Measurements from ENCODE around the gene GALE. TPM values are rescaled to one million over a fixed set of nuclear protein-coding genes. Genes with fewer than 3 reads are reported as not detected.
"Not testable (repeated sequence)": the region's sequence is repeated elsewhere in the genome, so short reads cannot be mapped to it uniquely, and the experiment has no call there.

GALE gene
- total RNA-seq, 1 experiment from 2014 or later, result 112 TPM

DNA sequence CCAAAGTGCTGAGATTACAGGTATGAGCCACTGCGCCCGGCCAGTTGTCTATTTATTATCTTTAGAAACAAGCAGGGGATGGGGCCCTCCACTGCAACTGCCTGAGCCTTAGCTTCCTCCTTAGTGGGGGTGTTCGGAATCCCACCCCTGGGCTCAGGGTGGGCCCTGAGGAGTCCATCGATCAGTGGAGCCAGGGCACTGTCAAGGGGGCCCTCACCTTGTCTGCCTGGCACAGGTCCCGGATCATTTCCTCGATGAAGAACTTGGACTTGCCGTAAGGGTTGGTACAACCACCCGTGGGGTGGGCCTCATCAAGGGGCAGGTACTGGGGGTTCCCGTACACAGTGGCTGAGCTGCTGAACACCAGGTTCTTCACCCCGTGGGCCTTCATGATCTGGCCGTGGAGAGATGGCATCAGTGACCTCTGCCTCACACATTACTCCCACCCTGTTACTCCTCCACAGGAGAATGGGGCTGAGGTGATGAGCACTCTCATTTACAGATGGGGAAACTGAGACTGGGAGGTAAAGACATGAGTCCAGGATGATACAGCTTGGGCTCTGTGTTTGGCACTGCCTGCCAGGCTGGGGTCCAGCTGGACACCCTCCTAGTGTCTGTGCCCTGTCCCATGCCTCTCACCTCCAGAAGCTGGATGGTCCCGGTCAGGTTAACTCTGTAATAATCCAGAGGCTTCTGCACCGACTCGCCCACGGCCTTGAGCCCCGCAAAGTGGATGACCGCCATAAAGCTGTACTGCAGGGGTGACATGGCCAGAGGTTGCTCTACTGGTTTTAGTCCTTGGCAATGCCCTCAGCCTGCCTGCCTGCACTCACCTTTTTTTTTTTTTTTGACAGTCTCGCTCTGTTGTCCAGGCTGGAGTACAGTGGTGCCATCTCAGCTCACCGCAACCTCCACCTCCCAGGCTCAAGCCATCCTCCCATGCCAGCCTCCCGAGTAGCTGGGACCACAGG lies 2.8 kb downstream of the GALE start:
- no peaks in the 10 kb centered on the region for H3K27me3 Mint-ChIP-seq (ENCODE audit: insufficient read depth, unreplicated experiment)
- no peak for DNase-seq (ENCODE audit: unreplicated experiment)
- H3K4me3 Mint-ChIP-seq (ENCODE audit: unreplicated experiment), result no peak overlapping the region
- no peaks in the 10 kb centered on the region for H3K9me3 Mint-ChIP-seq (ENCODE audit: unreplicated experiment)
- intact Hi-C loops (cut with micrococcal nuclease), result no loop called here
- no TSS peak for BruUV-seq (replicated peaks)
- peaks cover 57% of the 10 kb centered on the region for H3K36me3 Mint-ChIP-seq (ENCODE audit: insufficient read depth, unreplicated experiment)
- no peak overlapping the region for H3K27ac Mint-ChIP-seq (ENCODE audit: low read depth, unreplicated experiment)
- ChIA-PET POLR2A (interaction anchor here (1.4 to 17.8 kb wide), 5 partner anchors 9 to 242 kb away, joined by 7 to 395 read pairs (median 43); partner anchors contain the start of genes HMGCL, LYPLA2, PITHD1 and PNRC2), CTCF (interaction anchor here (0.6 to 2.3 kb wide), 7 partner anchors 13 to 159 kb away, joined by 3 to 10 read pairs (median 6); no protein-coding TSS in a partner anchor)
- TF ChIP-seq, protein P1, sequence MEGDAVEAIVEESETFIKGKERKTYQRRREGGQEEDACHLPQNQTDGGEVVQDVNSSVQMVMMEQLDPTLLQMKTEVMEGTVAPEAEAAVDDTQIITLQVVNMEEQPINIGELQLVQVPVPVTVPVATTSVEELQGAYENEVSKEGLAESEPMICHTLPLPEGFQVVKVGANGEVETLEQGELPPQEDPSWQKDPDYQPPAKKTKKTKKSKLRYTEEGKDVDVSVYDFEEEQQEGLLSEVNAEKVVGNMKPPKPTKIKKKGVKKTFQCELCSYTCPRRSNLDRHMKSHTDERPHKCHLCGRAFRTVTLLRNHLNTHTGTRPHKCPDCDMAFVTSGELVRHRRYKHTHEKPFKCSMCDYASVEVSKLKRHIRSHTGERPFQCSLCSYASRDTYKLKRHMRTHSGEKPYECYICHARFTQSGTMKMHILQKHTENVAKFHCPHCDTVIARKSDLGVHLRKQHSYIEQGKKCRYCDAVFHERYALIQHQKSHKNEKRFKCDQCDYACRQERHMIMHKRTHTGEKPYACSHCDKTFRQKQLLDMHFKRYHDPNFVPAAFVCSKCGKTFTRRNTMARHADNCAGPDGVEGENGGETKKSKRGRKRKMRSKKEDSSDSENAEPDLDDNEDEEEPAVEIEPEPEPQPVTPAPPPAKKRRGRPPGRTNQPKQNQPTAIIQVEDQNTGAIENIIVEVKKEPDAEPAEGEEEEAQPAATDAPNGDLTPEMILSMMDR (IDR thresholded peaks at IDR 0.05; ENCODE audit: unreplicated experiment), result no peak
- H3K4me1 Mint-ChIP-seq (ENCODE audit: insufficient read depth, unreplicated experiment), result no peaks in the 10 kb centered on the region

GRCh38 chr1:23796466-23797271 lies 3.9 kb downstream of the GALE start:
- intact Hi-C loops (cut with micrococcal nuclease), result no loop called here
- H3K4me3 Mint-ChIP-seq (ENCODE audit: unreplicated experiment), result no peak overlapping the region
- H3K27me3 Mint-ChIP-seq (ENCODE audit: insufficient read depth, unreplicated experiment), result no peaks in the 10 kb centered on the region
- H3K4me1 Mint-ChIP-seq (ENCODE audit: insufficient read depth, unreplicated experiment), result peaks cover 4% of the 10 kb centered on the region
- ChIA-PET CTCF (interaction anchor here (0.5 to 2.3 kb wide), 7 partner anchors 14 to 160 kb away, joined by 3 to 6 read pairs (median 3); no protein-coding TSS in a partner anchor), POLR2A (interaction anchor here (0.6 to 17.8 kb wide), 4 partner anchors 8 to 694 kb away, joined by 3 to 395 read pairs (median 72); partner anchors contain the start of genes HMGCL, LYPLA2 and PITHD1)
- DNase-seq (ENCODE audit: unreplicated experiment), result peak; percentile 44
- BruUV-seq (replicated peaks), result no TSS peak
- TF ChIP-seq, protein P1 (IDR thresholded peaks at IDR 0.05; ENCODE audit: unreplicated experiment), result no peak
- H3K9me3 Mint-ChIP-seq (ENCODE audit: unreplicated experiment), result no peaks in the 10 kb centered on the region
- H3K27ac Mint-ChIP-seq (ENCODE audit: low read depth, unreplicated experiment), result no peak overlapping the region
- H3K36me3 Mint-ChIP-seq (ENCODE audit: insufficient read depth, unreplicated experiment), result peaks cover 61% of the 10 kb centered on the region

DNA sequence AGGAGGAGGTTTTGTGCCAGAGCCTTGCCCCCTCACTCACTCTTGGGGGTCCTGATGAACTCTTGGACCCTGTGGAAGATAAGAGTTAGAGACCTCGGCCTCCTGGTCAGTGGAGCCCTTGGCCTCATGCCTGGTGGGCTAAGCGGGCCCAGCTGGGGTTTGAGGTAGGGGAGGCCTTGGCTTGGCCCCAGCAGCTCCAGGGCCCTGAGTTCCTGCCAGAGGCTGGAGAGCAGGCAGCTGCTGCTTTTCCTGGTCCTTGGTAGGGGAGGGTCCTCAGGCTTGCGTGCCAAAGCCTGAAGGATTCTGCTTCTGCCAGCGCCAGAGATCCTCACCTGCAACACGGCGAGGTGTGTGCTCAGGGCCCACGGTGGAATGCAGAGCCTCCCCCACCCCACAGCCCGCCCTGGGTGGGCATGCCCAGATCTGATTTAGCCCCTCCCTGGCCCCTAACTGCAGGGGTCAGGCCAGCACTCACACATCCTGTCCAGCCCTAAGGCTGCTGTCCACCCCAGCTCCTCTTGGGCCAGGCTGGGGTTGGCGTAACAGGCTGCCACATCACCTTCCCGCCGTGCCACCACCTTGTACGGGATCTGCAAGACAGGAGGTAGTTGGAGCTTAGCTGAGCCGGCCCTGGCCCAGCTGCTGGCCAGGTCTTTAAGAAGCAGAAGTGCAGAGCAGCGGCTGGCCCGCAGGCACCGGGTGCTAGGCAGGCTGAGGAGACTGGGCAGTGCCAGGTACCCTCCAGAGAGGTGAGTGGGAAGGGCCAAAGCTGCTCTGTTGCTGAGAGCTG lies 4.7 kb downstream of the GALE start:
- Mint-ChIP-seq H3K27ac (ENCODE audit: low read depth, unreplicated experiment) (no peak overlapping the region), H3K4me3 (ENCODE audit: unreplicated experiment) (no peak overlapping the region), H3K4me1 (ENCODE audit: insufficient read depth, unreplicated experiment) (peaks cover 9% of the 10 kb centered on the region), H3K9me3 (ENCODE audit: unreplicated experiment) (no peaks in the 10 kb centered on the region), H3K27me3 (ENCODE audit: insufficient read depth, unreplicated experiment) (no peaks in the 10 kb centered on the region), H3K36me3 (ENCODE audit: insufficient read depth, unreplicated experiment) (peaks cover 69% of the 10 kb centered on the region)
- intact Hi-C loops (cut with micrococcal nuclease), result no loop called here
- ChIA-PET CTCF (interaction anchor here (0.5 to 2.3 kb wide), 4 partner anchors 8 to 120 kb away, joined by 3 to 6 read pairs (median 3); no protein-coding TSS in a partner anchor), POLR2A (interaction anchor here (0.7 to 17.8 kb wide), 2 partner anchors 17 to 630 kb away, joined by 3 to 395 read pairs; partner anchors contain the start of gene PITHD1)
- TF ChIP-seq, protein P1 (IDR thresholded peaks at IDR 0.05; ENCODE audit: unreplicated experiment), result no peak
- TSS peak; percentile 20 for BruUV-seq (replicated peaks)
- no peak for DNase-seq (ENCODE audit: unreplicated experiment)

DNA sequence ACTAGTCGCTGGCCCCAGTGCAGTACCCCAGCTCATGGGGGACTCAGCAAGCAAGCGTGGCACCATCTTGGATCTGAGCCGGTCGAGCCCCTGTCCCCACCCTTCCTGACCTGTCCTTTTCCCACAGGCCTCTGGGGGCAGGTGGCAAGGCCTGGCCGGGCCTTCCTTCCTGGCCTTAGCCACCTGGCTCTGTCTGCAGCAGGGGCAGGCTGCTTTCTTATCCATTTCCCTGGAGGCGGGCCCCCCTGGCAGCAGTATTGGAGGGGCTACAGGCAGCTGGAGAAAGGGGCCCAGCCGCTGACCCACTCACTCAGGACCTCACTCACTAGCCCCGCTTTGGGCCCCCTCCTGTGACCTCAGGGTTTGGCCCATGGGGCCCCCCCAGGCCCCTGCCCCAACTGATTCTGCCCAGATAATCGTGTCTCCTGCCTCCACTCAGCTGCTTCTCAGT lies 5.8 kb downstream of the GALE start:
- H3K4me3 Mint-ChIP-seq (ENCODE audit: unreplicated experiment); intact Hi-C loops (cut with micrococcal nuclease); H3K9me3 Mint-ChIP-seq (ENCODE audit: unreplicated experiment); H3K27me3 Mint-ChIP-seq (ENCODE audit: insufficient read depth, unreplicated experiment); H3K27ac Mint-ChIP-seq (ENCODE audit: low read depth, unreplicated experiment); DNase-seq (ENCODE audit: unreplicated experiment): not testable (repeated sequence)
- Mint-ChIP-seq H3K4me1 (ENCODE audit: insufficient read depth, unreplicated experiment) (peaks cover 14% of the 10 kb centered on the region), H3K36me3 (ENCODE audit: insufficient read depth, unreplicated experiment) (peaks cover 73% of the 10 kb centered on the region)
- BruUV-seq (replicated peaks), result TSS peak; percentile 10
- ChIA-PET POLR2A (interaction anchor here (0.6 to 17.8 kb wide), 2 partner anchors 16 to 225 kb away, joined by 4 to 395 read pairs; partner anchors contain the start of gene PITHD1), CTCF (interaction anchor here (0.5 kb wide), 1 partner anchor 122 kb away, joined by 3 read pairs; no protein-coding TSS in a partner anchor)

Data from MCF 10A (cell line).